ENCODE results near the gene SMCO4. TPM values are rescaled to one million over a fixed set of nuclear protein-coding genes. Genes with fewer than 3 reads are reported as not detected.

The SMCO4 gene
- total RNA-seq, 2 experiments from 2014 or later = 17.7 to 18.0 TPM

Other genes starting within 250 kb of the SMCO4 start
- gene DEUP1, start 212.6 kb downstream of the SMCO4 start, total RNA-seq = not detected
- 10 to 100 TPM; 30.6 to 32.3 TPM for gene CEP295, start 118.3 kb upstream of the SMCO4 start, total RNA-seq
- gene TAF1D, start 198.1 kb upstream of the SMCO4 start, total RNA-seq = 100 to 1,000 TPM; 161 to 172 TPM
- gene C11orf54, start 198.3 kb upstream of the SMCO4 start, total RNA-seq = 10 to 100 TPM; 17.9 to 19.3 TPM
- gene MED17, start 240.9 kb upstream of the SMCO4 start, total RNA-seq = 10 to 100 TPM; 43.6 to 45.3 TPM